H9 (cell line): ENCODE data around the gene SPOP. TPM values are rescaled to one million over a fixed set of nuclear protein-coding genes. Genes with fewer than 3 reads are reported as not detected.

Source experiments
- DNase-seq: peaks from one replicate; pipeline ENCODE4 v3.0.0-alpha.2; 2017
- H2AFZ ChIP-seq: one replicate; pipeline ENCODE4 v1.6.1; 2013; ENCODE audit warnings: mild to moderate bottlenecking, low read length, control low read depth, moderate library complexity
- H2AK5ac ChIP-seq: 2 replicates; pipeline ENCODE4 v1.6.1; 2013; ENCODE audit warnings: low read length, control low read depth, mixed read lengths; ENCODE audit not compliant: insufficient read length
- H2BK120ac ChIP-seq: one replicate; pipeline ENCODE4 v1.6.1; 2013; ENCODE audit warnings: low read depth, mild to moderate bottlenecking, low read length, control low read depth, inconsistent platforms; ENCODE audit not compliant: poor library complexity, severe bottlenecking
- H2BK12ac ChIP-seq: 2 replicates; pipeline ENCODE4 v1.6.1; 2013; ENCODE audit warnings: low read length, control low read depth, mixed read lengths, low read depth; ENCODE audit not compliant: insufficient read length
- H2BK15ac ChIP-seq: 2 replicates; pipeline ENCODE4 v1.6.1; 2013; ENCODE audit warnings: low read depth, low read length, control low read depth
- H2BK20ac ChIP-seq: one replicate; pipeline ENCODE4 v1.6.1; 2013; ENCODE audit warnings: low read depth, mild to moderate bottlenecking, low read length, control low read depth, inconsistent platforms; ENCODE audit not compliant: poor library complexity, severe bottlenecking
- H2BK5ac ChIP-seq: 2 replicates; pipeline ENCODE4 v1.6.1; 2013; ENCODE audit warnings: low read length, control low read depth, mixed read lengths; ENCODE audit not compliant: insufficient read length
- H3K14ac ChIP-seq: 2 replicates; pipeline ENCODE4 v1.6.1; 2013; ENCODE audit warnings: low read length, control low read depth; ENCODE audit not compliant: insufficient read depth
- H3K18ac ChIP-seq: 2 replicates; pipeline ENCODE4 v1.6.1; 2013; ENCODE audit warnings: low read depth, mild to moderate bottlenecking, mixed read lengths, low read length, control low read depth; ENCODE audit not compliant: insufficient read length
- H3K23ac ChIP-seq: 2 replicates; pipeline ENCODE4 v1.6.1; 2013; ENCODE audit warnings: low read length, control low read depth, mixed read lengths, low read depth; ENCODE audit not compliant: insufficient read length
- H3K23me2 ChIP-seq: 2 replicates; pipeline ENCODE4 v1.6.1; 2013; ENCODE audit warnings: low read depth, mild to moderate bottlenecking, mixed read lengths, low read length, control low read depth; ENCODE audit not compliant: insufficient read length, poor library complexity, severe bottlenecking
- H3K27ac ChIP-seq: 2 replicates; pipeline ENCODE4 v1.5.1; 2013; ENCODE audit warnings: low read length, control low read depth, mixed read lengths, low read depth; ENCODE audit not compliant: insufficient read length
- H3K27me3 ChIP-seq: 2 replicates; pipeline ENCODE4 v1.6.1; 2013; ENCODE audit warnings: low read length, control low read depth, inconsistent platforms; ENCODE audit not compliant: insufficient read depth
- H3K4ac ChIP-seq: 2 replicates; pipeline ENCODE4 v1.6.1; 2013; ENCODE audit warnings: low read depth, mild to moderate bottlenecking, control low read depth, inconsistent platforms, low read length, moderate library complexity
- H3K4me1 ChIP-seq: 2 replicates; pipeline ENCODE4 v1.6.1; 2013; ENCODE audit warnings: low read length, control low read depth, inconsistent platforms; ENCODE audit not compliant: insufficient read depth
- H3K4me2 ChIP-seq: 2 replicates; pipeline ENCODE4 v1.6.1; 2013; ENCODE audit warnings: low read length, control low read depth, mixed read lengths; ENCODE audit not compliant: insufficient read length, insufficient read depth
- H3K56ac ChIP-seq: 2 replicates; pipeline ENCODE4 v1.6.1; 2013; ENCODE audit warnings: low read depth, mild to moderate bottlenecking, mixed read lengths, low read length, control low read depth; ENCODE audit not compliant: insufficient read length
- H3K79me1 ChIP-seq: 2 replicates; pipeline ENCODE4 v1.6.1; 2013; ENCODE audit warnings: low read depth, mild to moderate bottlenecking, moderate library complexity, low read length, control low read depth, inconsistent platforms; ENCODE audit not compliant: insufficient read depth, poor library complexity, severe bottlenecking
- H3K79me2 ChIP-seq: 2 replicates; pipeline ENCODE4 v1.6.1; 2013; ENCODE audit warnings: low read length, control low read depth, inconsistent platforms; ENCODE audit not compliant: insufficient read depth
- H3K9ac ChIP-seq: 2 replicates; pipeline ENCODE4 v1.6.1; 2013; ENCODE audit warnings: low read length, control low read depth, mixed read lengths; ENCODE audit not compliant: insufficient read length; ENCODE audit errors: extremely low read depth
- H3K9me3 ChIP-seq: one replicate; pipeline ENCODE4 v1.6.1; 2013; ENCODE audit warnings: low read depth, low read length, inconsistent platforms; ENCODE audit not compliant: control insufficient read depth
- H3T11ph ChIP-seq: one replicate; pipeline ENCODE4 v1.6.1; 2013; ENCODE audit warnings: mild to moderate bottlenecking, low read length, control low read depth, inconsistent platforms
- H4K20me1 ChIP-seq: one replicate; pipeline ENCODE4 v1.6.1; 2013; ENCODE audit not compliant: control insufficient read depth, insufficient read length, insufficient read depth
- H4K5ac ChIP-seq: 2 replicates; pipeline ENCODE4 v1.6.1; 2013; ENCODE audit warnings: low read depth, mild to moderate bottlenecking, mixed read lengths, low read length, control low read depth; ENCODE audit not compliant: insufficient read length
- H4K8ac ChIP-seq: replicated peaks from 2 replicates; pipeline ENCODE4 v1.6.1; 2013; ENCODE audit warnings: low read length, control low read depth, mixed read lengths, low read depth; ENCODE audit not compliant: insufficient read length
- H4K91ac ChIP-seq: 2 replicates; pipeline ENCODE4 v1.6.1; 2013; ENCODE audit warnings: low read depth, mild to moderate bottlenecking, moderate library complexity, mixed read lengths, low read length, control low read depth; ENCODE audit not compliant: insufficient read length
- H3K27ac Mint-ChIP-seq, 3 experiments: 2 replicates in 2 of 3; 3 replicates in 1 of 3; pipeline ENCODE4 v1.8.0; 2020 to 2021; ENCODE audit warnings: mixed read lengths in 3 of 3, mild to moderate bottlenecking in 1 of 3, moderate library complexity in 1 of 3
- H3K27me3 Mint-ChIP-seq: 2 replicates; pipeline ENCODE4 v1.8.0; 2021; ENCODE audit warnings: low read depth, mild to moderate bottlenecking, moderate library complexity, mixed read lengths
- H3K36me3 Mint-ChIP-seq, 3 experiments: 2 replicates in 2 of 3; 3 replicates in 1 of 3; pipeline ENCODE4 v1.8.0; 2020 to 2021; ENCODE audit warnings: low read depth in 3 of 3, mixed read lengths in 3 of 3; ENCODE audit not compliant: insufficient read depth in 1 of 3
- H3K4me1 Mint-ChIP-seq, 2 experiments: 2 replicates each; pipeline ENCODE4 v1.8.0; 2020; ENCODE audit warnings: mixed read lengths in 2 of 2
- H3K4me3 Mint-ChIP-seq, 2 experiments: 2 replicates in 1 of 2; 3 replicates in 1 of 2; pipeline ENCODE4 v1.8.0; 2020 to 2021; ENCODE audit warnings: mild to moderate bottlenecking in 2 of 2, mixed read lengths in 2 of 2, moderate library complexity in 1 of 2
- H3K9me3 Mint-ChIP-seq, 2 experiments: 2 replicates in 1 of 2; 3 replicates in 1 of 2; pipeline ENCODE4 v1.8.0; 2020; ENCODE audit warnings: mild to moderate bottlenecking in 2 of 2, mixed read lengths in 2 of 2, moderate library complexity in 1 of 2
- WGBS: extraction: QIAGEN DNeasy Blood & Tissue Kit; methylation state at CpG from one replicate; pipeline ENCODE4 v1.1.7; 2013; ENCODE audit warnings: missing lambda C conversion rate, low lambda C conversion rate, mixed read lengths; ENCODE audit not compliant: insufficient read length; ENCODE audit errors: extremely low coverage; 5-methylcytosine and 5-hydroxymethylcytosine counted together
- total RNA-seq: library from RNA; stranded (reverse); gene quantifications from 2 replicates; pipeline ENCODE4 v1.2.1, GENCODE V29; 2021
- TF ChIP-seq, protein P1 (sequence below): fragments of 200-600 bp; sonication (generic); conservative IDR thresholded peaks from 3 replicates; pipeline ENCODE4 v1.8.0; 2021; ENCODE audit warnings: antibody characterized with exemption, mild to moderate bottlenecking

SPOP gene
- total RNA-seq, 1 experiment from 2014 or later, result 33.7 TPM

DNA sequence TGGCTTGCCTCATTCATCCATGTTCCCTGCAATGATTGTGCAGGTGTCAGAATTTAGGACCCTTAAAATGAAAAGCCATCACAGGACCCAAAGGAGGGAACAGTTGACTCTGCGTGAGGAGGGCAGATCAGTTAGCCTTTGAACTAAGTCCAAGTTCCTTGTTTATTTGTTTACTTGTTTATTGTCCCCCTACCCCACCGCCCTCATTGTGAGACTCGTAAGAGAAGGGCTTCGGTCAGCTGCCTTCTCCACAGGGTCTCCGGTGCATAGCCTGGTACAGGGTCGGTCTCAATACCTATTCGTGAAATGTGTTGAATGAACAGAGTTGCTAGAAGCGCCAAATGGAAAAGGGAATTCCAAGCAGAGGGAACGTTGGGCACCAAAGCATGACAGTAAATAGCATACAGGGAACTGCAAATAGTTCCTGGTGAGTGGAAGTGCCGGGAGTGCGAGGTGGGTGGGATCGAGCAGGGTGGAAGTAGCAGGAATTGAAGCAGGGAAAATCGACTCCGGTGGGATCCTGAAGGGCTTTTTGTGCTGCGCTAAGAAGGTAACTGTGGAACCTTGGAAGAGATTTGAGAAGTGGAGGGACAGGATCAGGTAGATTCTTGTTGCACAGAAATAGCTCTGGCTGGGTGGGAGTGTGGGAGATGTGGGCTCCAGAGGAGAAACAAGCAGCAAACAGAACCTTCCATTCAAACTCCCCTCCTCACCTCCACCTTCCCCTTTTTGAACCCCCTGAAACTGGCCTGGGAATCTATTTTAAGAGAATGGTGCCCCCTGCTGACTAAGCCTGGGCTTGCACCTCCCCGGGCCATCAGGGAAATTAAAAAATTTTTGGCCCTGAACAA is 17.2 kb upstream of the SPOP start:
- no peak overlapping the region for H3K56ac ChIP-seq
- H2BK20ac ChIP-seq, result no peak overlapping the region
- no peak overlapping the region for H3K27ac ChIP-seq
- no peak overlapping the region for H2BK15ac ChIP-seq
- H3K9me3 Mint-ChIP-seq, result no peaks in the 10 kb centered on the region
- TF ChIP-seq, protein P1, sequence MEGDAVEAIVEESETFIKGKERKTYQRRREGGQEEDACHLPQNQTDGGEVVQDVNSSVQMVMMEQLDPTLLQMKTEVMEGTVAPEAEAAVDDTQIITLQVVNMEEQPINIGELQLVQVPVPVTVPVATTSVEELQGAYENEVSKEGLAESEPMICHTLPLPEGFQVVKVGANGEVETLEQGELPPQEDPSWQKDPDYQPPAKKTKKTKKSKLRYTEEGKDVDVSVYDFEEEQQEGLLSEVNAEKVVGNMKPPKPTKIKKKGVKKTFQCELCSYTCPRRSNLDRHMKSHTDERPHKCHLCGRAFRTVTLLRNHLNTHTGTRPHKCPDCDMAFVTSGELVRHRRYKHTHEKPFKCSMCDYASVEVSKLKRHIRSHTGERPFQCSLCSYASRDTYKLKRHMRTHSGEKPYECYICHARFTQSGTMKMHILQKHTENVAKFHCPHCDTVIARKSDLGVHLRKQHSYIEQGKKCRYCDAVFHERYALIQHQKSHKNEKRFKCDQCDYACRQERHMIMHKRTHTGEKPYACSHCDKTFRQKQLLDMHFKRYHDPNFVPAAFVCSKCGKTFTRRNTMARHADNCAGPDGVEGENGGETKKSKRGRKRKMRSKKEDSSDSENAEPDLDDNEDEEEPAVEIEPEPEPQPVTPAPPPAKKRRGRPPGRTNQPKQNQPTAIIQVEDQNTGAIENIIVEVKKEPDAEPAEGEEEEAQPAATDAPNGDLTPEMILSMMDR, result peak; percentile 94
- no peak overlapping the region for H2AFZ ChIP-seq
- peaks cover 15 to 18% of the 10 kb centered on the region in 2 experiments for H3K4me1 Mint-ChIP-seq
- H3K23ac ChIP-seq, result no peak overlapping the region
- no peak overlapping the region for H2BK5ac ChIP-seq
- H3T11ph ChIP-seq, result no peak overlapping the region
- peak; percentile 62 for DNase-seq
- no peak overlapping the region for H4K8ac ChIP-seq
- H3K27ac Mint-ChIP-seq, result no peak overlapping the region
- H3K9ac ChIP-seq, result no peak overlapping the region
- H3K9me3 ChIP-seq, result no peaks in the 10 kb centered on the region
- H2BK12ac ChIP-seq, result no peak overlapping the region
- no peaks in the 10 kb centered on the region for H3K79me1 ChIP-seq
- H3K4me3 Mint-ChIP-seq, result peak overlapping the region in 1 of 2 experiments; percentile 15; a peak in 1 of 5 replicates
- H3K4ac ChIP-seq, result no peak overlapping the region
- H3K27me3 ChIP-seq, result no peaks in the 10 kb centered on the region
- no peak overlapping the region for H2BK120ac ChIP-seq
- peaks cover 10% of the 10 kb centered on the region for H3K27me3 Mint-ChIP-seq
- H3K79me2 ChIP-seq, result no peaks in the 10 kb centered on the region
- H3K4me2 ChIP-seq, result peak overlapping the region; percentile 1
- no peaks in the 10 kb centered on the region for H4K20me1 ChIP-seq
- no CpG with 5 or more reads among the region's 16 CpGs for WGBS
- H4K5ac ChIP-seq, result no peak overlapping the region
- H4K91ac ChIP-seq, result no peak overlapping the region
- H3K14ac ChIP-seq, result no peak overlapping the region
- H3K4me1 ChIP-seq, result no peaks in the 10 kb centered on the region; the same call in 1 of the 2 replicates
- no peaks in the 10 kb centered on the region for H3K23me2 ChIP-seq
- no peak overlapping the region for H2AK5ac ChIP-seq
- peaks cover 0 to 4% (median 4%) of the 10 kb centered on the region in 3 experiments; a peak in 3 of 7 replicates for H3K36me3 Mint-ChIP-seq
- H3K18ac ChIP-seq, result no peak overlapping the region
